ENCODE results near the gene PRKN.

- no peak for TF ChIP-seq POLR2AphosphoS5 (IDR thresholded peaks at IDR 0.05; ENCODE audit: insufficient read depth in 1 of 2, low read depth in 1 of 2)
- TF ChIP-seq, protein P1, sequence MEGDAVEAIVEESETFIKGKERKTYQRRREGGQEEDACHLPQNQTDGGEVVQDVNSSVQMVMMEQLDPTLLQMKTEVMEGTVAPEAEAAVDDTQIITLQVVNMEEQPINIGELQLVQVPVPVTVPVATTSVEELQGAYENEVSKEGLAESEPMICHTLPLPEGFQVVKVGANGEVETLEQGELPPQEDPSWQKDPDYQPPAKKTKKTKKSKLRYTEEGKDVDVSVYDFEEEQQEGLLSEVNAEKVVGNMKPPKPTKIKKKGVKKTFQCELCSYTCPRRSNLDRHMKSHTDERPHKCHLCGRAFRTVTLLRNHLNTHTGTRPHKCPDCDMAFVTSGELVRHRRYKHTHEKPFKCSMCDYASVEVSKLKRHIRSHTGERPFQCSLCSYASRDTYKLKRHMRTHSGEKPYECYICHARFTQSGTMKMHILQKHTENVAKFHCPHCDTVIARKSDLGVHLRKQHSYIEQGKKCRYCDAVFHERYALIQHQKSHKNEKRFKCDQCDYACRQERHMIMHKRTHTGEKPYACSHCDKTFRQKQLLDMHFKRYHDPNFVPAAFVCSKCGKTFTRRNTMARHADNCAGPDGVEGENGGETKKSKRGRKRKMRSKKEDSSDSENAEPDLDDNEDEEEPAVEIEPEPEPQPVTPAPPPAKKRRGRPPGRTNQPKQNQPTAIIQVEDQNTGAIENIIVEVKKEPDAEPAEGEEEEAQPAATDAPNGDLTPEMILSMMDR (IDR thresholded peaks at IDR 0.05) = no peak
Observed at GRCh38 chr6:162618448-162619002, 109.0 kb downstream of the PRKN start.
